Activated CD8-positive, alpha-beta memory T cell treated with anti-CD3 and anti-CD28 coated beads, Interleukin-2, amount 50 U/mL, for 4 hours (primary cell): Measurements from ENCODE around the gene MARK3.

Experiments
- DNase-seq: peaks from one replicate; pipeline ENCODE4 v3.0.0-alpha.2; 2020

Gene MARK3

GRCh38 chr14:103367995-103368394 lies 17.2 kb upstream of the MARK3 start:
- DNase-seq: no peak

- DNase-seq: no peak
Observed at GRCh38 chr14:103370087-103370486, 15.1 kb upstream of the MARK3 start.

- DNase-seq: no peak
Observed at GRCh38 chr14:103372017-103372416, 13.2 kb upstream of the MARK3 start.

- no peak for DNase-seq
Observed at GRCh38 chr14:103372552-103373304, 12.5 kb upstream of the MARK3 start.

- DNase-seq: no peak
Observed at GRCh38 chr14:103374121-103374520, 11.1 kb upstream of the MARK3 start.

- no peak for DNase-seq
Observed at GRCh38 chr14:103377522-103378037, 7.6 kb upstream of the MARK3 start.

GRCh38 chr14:103378038-103378854 lies 7.0 kb upstream of the MARK3 start:
- DNase-seq: no peak

GRCh38 chr14:103380719-103381377 lies 4.4 kb upstream of the MARK3 start:
- no peak for DNase-seq

- no peak for DNase-seq
Observed at GRCh38 chr14:103382376-103382775, 2.8 kb upstream of the MARK3 start.

- DNase-seq: no peak
Observed at GRCh38 chr14:103384450-103385151, 614 bp upstream of the MARK3 start.

GRCh38 chr14:103385929-103386712 lies 906 bp downstream of the MARK3 start:
- DNase-seq: peak; percentile 36

GRCh38 chr14:103386713-103387329 lies 1.6 kb downstream of the MARK3 start:
- DNase-seq: no peak

GRCh38 chr14:103388664-103389063 lies 3.4 kb downstream of the MARK3 start:
- DNase-seq: no peak

GRCh38 chr14:103390605-103391004 lies 5.4 kb downstream of the MARK3 start:
- no peak for DNase-seq

- peak; percentile 46 for DNase-seq
Observed at GRCh38 chr14:103391048-103391447, 5.8 kb downstream of the MARK3 start.

- DNase-seq: no peak
Observed at GRCh38 chr14:103392106-103392505, 6.9 kb downstream of the MARK3 start.

GRCh38 chr14:103392572-103392971 lies 7.4 kb downstream of the MARK3 start:
- no peak for DNase-seq

GRCh38 chr14:103393070-103393469 lies 7.9 kb downstream of the MARK3 start:
- DNase-seq: no peak

GRCh38 chr14:103393676-103394626 lies 8.7 kb downstream of the MARK3 start:
- no peak for DNase-seq

GRCh38 chr14:103395244-103395643 lies 10.0 kb downstream of the MARK3 start:
- DNase-seq: no peak
